Peyer's patch (tissue), 4 donors: ENCODE results near the gene HYAL1. TPM values are rescaled to one million over a fixed set of nuclear protein-coding genes. Genes with fewer than 3 reads are reported as not detected.

Experiments
- DNase-seq, 3 donors: peaks; one replicate each; pipeline ENCODE4 v3.0.0-alpha.2; 2017 to 2019
- H3K27ac ChIP-seq, 4 donors: fragments of 200-600 bp; sonication (generic); one replicate each; pipeline ENCODE4 v1.5.1; 2016 to 2019
- H3K27me3 ChIP-seq, 2 donors: fragments of 200-600 bp; sonication (generic); one replicate each; pipeline ENCODE4 v1.5.1; 2019
- H3K36me3 ChIP-seq, 3 donors: fragments of 200-600 bp; sonication (generic); one replicate each; pipeline ENCODE4 v1.5.1; 2016 to 2019
- H3K4me1 ChIP-seq, 4 donors: fragments of 200-600 bp; sonication (generic); one replicate each; pipeline ENCODE4 v1.5.1; 2016 to 2019
- H3K4me3 ChIP-seq, 4 donors: fragments of 200-600 bp; sonication (generic); 1 replicate in 3 of 4; 2 replicates in 1 of 4; pipeline ENCODE4 v1.5.1; 2016 to 2019; ENCODE audit warnings: mild to moderate bottlenecking in 1 of 4
- H3K9me3 ChIP-seq, 4 donors: fragments of 200-600 bp; sonication (generic); one replicate each; pipeline ENCODE4 v1.5.1; 2016 to 2019; ENCODE audit warnings: mild to moderate bottlenecking in 1 of 4
- CTCF ChIP-seq, 6 experiments: fragments of 450-650 bp in 4 of 6; fragments of 200-600 bp in 2 of 6; sonication (generic) in 1 of 6; IDR thresholded peaks; one replicate each; pipeline ENCODE4 v1.5.1; 2017 to 2019; ENCODE audit warnings: antibody characterized with exemption in 6 of 6, mild to moderate bottlenecking in 3 of 6, moderate library complexity in 1 of 6
- POLR2A ChIP-seq, 2 donors: fragments of 450-650 bp; IDR thresholded peaks; one replicate each; pipeline ENCODE4 v1.5.1; 2017; ENCODE audit warnings: antibody characterized with exemption in 2 of 2, mild to moderate bottlenecking in 2 of 2, moderate library complexity in 2 of 2
- total RNA-seq, 4 donors: library from RNA; depleted of rRNA; stranded (reverse); fragments of >200 nt; gene quantifications; one replicate each; pipeline ENCODE4 v1.1.0, GENCODE V29; 2016

HYAL1 gene
- total RNA-seq, 4 donors from 2014 or later = 1.2 to 5.1 (median 4.6) TPM

- no peaks in the 10 kb centered on the region for H3K36me3 ChIP-seq
- H3K27me3 ChIP-seq = no peaks in the 10 kb centered on the region
- H3K4me3 ChIP-seq = peak overlapping the region; percentile 58 to 92 (median 76)
- no peak for TF ChIP-seq POLR2A (IDR thresholded peaks at IDR 0.05)
- TF ChIP-seq CTCF (IDR thresholded peaks at IDR 0.05) = peak in 1 of 6 experiments; percentile 8
- H3K27ac ChIP-seq = peak overlapping the region; percentile 96 to 99 (median 98)
- no peaks in the 10 kb centered on the region for H3K9me3 ChIP-seq
- DNase-seq = no peak
- peaks cover 3 to 63% (median 16%) of the 10 kb centered on the region in 4 donors for H3K4me1 ChIP-seq
Observed at GRCh38 chr3:50338965-50339364, 35.6 kb upstream of the HYAL1 start.

- Histone ChIP-seq H3K27me3 (no peaks in the 10 kb centered on the region), H3K36me3 (peaks cover 0 to under 1% (median 0%) of the 10 kb centered on the region in 3 donors), H3K4me1 (peaks cover 3 to 71% (median 16%) of the 10 kb centered on the region in 4 donors), H3K4me3 (peak overlapping the region; percentile 58 to 92 (median 76)), H3K9me3 (no peaks in the 10 kb centered on the region), H3K27ac (peak overlapping the region; percentile 96 to 99 (median 98))
- peak; percentile 99 to 100 (median 99) for DNase-seq
- TF ChIP-seq CTCF (IDR thresholded peaks at IDR 0.05) = no peak
- TF ChIP-seq POLR2A (IDR thresholded peaks at IDR 0.05) = peak; percentile 71 to 94
Observed at GRCh38 chr3:50337175-50337861, 33.9 kb upstream of the HYAL1 start.

GRCh38 chr3:50336452-50337174 is 33.2 kb upstream of the HYAL1 start:
- H3K4me3 ChIP-seq = peak overlapping the region; percentile 58 to 92 (median 76)
- no peaks in the 10 kb centered on the region for H3K9me3 ChIP-seq
- no peaks in the 10 kb centered on the region for H3K27me3 ChIP-seq
- H3K27ac ChIP-seq = peak overlapping the region; percentile 96 to 99 (median 98)
- H3K4me1 ChIP-seq = peaks cover 3 to 70% (median 15%) of the 10 kb centered on the region in 4 donors
- DNase-seq = no peak
- TF ChIP-seq CTCF (IDR thresholded peaks at IDR 0.05) = no peak
- TF ChIP-seq POLR2A (IDR thresholded peaks at IDR 0.05) = no peak
- peaks cover 0 to 7% (median 0%) of the 10 kb centered on the region in 3 donors for H3K36me3 ChIP-seq

- Histone ChIP-seq H3K4me1 (peaks cover 0 to 49% (median 12%) of the 10 kb centered on the region in 4 donors), H3K27ac (peak overlapping the region; percentile 38 to 99 (median 84)), H3K4me3 (no peak overlapping the region), H3K9me3 (no peaks in the 10 kb centered on the region), H3K36me3 (peaks cover 0 to 28% (median 0%) of the 10 kb centered on the region in 3 donors), H3K27me3 (no peaks in the 10 kb centered on the region)
- DNase-seq = no peak
- TF ChIP-seq CTCF (IDR thresholded peaks at IDR 0.05) = no peak
- TF ChIP-seq POLR2A (IDR thresholded peaks at IDR 0.05) = no peak
Observed at GRCh38 chr3:50334339-50335075, 31.1 kb upstream of the HYAL1 start.

- Histone ChIP-seq H3K4me3 (no peak overlapping the region), H3K4me1 (peaks cover 0 to 50% (median 13%) of the 10 kb centered on the region in 4 donors), H3K36me3 (peaks cover 0 to 31% (median 0%) of the 10 kb centered on the region in 3 donors)
Observed at GRCh38 chr3:50333744-50334328, 30.5 kb upstream of the HYAL1 start.

More at GRCh38 chr3:50333744-50334328, 30.5 kb upstream of the HYAL1 start:
- no peak for DNase-seq
- TF ChIP-seq CTCF (IDR thresholded peaks at IDR 0.05) = no peak
- no peak for TF ChIP-seq POLR2A (IDR thresholded peaks at IDR 0.05)
- Histone ChIP-seq H3K9me3 (no peaks in the 10 kb centered on the region), H3K27me3 (no peaks in the 10 kb centered on the region), H3K27ac (peak overlapping the region; percentile 38 to 99 (median 67))
